ENCODE measurements around the gene MED12L. TPM values are rescaled to one million over a fixed set of nuclear protein-coding genes. Genes with fewer than 3 reads are reported as not detected.
"Not testable (repeated sequence)": the region's sequence is repeated elsewhere in the genome, so short reads cannot be mapped to it uniquely, and the experiment has no call there.

Gene MED12L, protein sequence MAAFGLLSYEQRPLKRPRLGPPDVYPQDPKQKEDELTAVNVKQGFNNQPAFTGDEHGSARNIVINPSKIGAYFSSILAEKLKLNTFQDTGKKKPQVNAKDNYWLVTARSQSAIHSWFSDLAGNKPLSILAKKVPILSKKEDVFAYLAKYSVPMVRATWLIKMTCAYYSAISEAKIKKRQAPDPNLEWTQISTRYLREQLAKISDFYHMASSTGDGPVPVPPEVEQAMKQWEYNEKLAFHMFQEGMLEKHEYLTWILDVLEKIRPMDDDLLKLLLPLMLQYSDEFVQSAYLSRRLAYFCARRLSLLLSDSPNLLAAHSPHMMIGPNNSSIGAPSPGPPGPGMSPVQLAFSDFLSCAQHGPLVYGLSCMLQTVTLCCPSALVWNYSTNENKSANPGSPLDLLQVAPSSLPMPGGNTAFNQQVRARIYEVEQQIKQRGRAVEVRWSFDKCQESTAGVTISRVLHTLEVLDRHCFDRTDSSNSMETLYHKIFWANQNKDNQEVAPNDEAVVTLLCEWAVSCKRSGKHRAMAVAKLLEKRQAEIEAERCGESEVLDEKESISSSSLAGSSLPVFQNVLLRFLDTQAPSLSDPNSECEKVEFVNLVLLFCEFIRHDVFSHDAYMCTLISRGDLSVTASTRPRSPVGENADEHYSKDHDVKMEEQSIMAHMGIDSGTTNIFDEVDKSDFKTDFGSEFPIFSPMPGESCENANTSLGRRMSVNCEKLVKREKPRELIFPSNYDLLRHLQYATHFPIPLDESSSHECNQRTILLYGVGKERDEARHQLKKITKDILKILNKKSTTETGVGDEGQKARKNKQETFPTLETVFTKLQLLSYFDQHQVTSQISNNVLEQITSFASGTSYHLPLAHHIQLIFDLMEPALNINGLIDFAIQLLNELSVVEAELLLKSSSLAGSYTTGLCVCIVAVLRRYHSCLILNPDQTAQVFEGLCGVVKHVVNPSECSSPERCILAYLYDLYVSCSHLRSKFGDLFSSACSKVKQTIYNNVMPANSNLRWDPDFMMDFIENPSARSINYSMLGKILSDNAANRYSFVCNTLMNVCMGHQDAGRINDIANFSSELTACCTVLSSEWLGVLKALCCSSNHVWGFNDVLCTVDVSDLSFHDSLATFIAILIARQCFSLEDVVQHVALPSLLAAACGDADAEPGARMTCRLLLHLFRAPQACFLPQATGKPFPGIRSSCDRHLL (N-terminal part only)
- total RNA-seq = 1.5 TPM

DNA sequence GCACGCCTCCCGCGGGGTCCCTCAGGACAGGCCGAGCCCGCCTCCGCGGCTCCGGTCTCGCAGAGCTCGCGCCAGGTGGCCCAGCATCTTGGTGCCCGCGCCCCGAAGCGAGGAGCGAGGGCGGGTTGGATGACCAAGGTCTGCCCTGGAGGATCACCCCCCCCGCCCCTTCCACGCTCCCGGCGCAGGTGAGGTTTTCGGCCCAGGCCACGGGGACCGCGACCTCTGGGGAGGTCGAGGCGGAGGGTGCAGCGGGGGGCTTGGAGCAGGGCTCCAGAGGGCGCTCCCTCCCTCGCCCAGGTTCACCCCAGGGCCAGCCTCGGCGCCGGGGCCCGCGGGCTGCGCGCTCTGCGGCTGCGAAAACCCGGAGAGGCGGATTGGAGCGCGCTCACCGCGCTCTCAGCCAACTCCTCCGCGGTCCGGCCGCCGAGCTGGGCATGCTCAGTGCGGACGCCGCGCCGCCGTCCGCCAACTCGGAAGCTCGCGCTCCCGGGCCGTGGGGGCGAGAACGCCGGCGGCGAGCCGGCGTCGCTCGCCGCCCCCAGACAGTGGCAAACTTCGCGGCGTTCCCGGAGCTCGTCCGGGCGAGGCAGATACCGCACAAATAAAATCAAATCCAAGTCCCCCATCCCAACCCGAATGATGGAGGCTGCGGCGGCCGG is at the start of gene MED12L:
MED12L (plus strand) TSS at position 438 of the 662 bp plus-strand sequence. CDS start 1,263 bp downstream, outside the sequence.
- DNase-seq = peak; percentile 19

DNA sequence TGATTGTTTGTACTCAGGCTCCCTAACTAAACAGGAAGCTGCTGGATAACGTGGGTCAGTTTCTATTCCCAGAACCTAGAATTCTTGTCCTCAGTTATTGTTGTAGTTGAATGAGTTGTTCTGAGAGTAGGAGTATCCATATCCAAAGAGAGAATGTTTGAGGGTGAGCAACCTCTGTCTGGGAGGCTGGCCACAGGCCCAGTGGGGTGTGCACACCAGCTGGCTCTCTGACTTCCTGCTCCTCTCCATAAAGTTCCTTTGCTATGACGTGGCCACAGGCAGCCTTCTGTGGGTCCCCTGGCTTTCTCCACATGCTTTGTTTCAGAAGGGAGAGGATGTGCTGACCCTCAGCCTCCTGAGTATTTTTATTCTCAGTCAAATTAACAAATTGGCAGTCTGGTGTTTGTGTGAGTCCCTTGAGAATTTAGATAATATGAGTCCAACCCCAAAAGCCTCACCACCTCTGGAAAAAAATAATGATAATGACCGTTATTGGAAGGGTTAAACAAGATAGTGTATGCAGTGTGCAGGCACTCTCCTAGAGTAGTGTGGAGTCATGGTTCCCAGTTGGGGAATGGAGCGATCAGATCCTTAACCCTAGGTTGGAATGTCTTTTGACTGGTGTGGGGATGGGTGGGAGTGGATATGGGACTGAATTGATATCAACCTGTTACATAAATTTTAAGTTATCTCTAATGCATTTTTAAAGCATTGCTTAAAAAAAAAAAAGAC is 47.6 kb upstream of the MED12L start:
- peak; percentile 53 for DNase-seq

DNA sequence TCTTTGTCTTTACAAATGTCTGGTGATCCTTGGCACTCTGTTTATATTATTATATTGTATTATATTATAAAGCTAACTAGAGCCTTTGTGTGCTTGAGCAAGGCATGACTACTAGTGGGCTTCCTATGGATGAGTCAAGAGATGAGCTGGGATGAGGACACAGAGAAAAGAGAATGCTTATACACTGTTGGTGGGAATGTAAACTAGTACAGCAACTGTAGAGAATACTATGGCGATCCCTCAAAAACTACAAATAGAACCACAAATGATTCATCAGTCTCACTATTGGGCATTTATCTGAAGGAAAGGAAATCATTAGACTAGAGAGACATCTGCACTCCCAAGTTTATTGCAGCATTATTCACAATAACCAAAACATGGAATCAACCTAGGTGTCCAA is 40.8 kb upstream of the MED12L start:
- no peak for DNase-seq

DNA sequence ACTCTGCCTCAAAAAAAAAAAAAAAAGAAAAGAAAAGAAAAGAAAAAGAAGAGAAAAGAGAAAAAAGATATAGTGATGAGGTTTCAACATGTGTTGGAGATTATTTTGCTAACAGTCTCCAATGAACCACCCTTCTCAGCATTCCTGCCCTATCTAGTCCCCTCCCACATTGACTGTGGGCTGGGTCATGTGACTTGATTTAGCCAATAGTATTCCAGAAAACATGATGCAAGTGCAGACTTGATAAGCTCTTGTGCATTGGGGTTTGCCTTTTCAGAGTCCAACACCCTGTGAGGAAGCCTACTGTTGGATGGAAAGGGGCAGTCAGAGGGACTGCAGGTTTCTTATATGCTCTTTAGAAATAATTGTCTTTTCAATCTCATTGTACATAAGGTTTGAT is 37.8 kb upstream of the MED12L start:
- no peak for DNase-seq

DNA sequence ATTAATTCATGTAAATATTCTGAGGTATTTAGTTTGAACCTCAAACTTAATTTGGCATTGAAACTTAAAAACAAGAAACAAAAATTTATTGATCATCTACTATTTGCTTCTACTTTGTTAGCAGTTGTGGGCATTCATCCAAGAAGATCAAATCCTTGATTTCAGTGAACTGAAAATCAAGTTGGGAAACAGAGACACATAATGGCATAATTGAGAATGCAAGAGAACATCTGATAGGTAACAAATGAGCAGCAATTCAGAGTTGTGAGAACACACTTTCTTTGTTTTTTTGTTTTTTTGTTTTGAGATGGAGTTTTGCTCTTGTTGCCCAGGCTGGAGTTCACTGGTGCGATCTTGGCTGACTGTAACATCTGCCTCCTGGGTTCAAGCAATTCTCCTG is 33.9 kb upstream of the MED12L start:
- no peak for DNase-seq

DNA sequence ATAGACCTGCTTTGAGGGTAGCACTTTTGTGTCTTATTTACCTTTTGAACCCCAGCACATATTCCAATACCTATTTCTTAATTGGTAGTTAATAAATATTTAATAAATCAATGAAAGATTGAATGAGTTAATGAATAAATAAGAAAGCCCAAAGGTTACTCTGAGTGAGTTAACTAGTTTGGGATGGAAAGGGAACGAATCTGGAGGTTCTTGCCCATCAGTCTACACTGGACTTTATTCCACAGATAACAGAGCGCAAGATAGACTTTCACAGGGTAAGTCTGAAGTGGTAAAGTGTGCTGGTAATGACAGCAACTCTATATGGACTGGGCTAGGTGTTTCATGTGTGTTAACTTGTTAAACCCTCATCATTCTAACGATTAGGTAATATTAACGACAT is 33.1 kb upstream of the MED12L start:
- DNase-seq = no peak

DNA sequence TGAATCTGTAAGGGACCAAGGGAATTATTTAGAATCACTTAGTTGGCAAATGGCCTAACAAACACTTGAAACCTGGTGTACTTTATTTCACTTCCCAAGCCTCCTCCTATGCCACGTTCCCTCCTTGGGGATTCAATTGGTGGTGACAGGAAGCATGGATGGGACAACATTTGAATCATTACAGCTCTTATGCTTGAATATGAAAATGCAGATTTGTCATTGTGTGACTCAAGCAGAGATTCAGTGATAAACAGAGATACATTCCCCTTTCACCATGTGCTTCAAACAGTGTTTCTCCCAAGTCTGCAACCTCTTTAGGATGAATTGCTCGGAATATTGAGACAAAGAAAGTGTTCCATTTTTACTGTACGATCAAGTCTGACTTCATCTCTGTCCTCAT is 32.7 kb upstream of the MED12L start:
- no peak for DNase-seq

DNA sequence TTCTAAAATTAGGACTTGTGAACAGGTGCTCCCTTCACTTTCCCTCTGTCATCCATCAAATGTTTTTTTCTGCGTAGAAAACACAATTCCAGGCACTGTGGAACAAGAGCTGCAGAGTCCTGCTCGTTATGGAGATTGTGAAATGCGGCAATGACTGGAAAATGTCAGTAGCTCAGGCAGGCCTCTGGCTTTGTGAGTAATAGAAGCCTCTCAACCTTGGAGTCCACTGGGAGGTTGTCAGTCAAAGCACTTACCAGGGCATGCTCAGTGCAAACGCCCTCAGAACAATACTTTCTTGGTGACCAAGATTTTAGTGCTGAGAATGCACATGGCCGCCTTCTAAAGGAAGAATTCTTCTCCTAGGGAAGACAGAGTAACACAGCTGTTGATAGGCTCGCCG is 26.7 kb upstream of the MED12L start:
- no peak for DNase-seq

DNA sequence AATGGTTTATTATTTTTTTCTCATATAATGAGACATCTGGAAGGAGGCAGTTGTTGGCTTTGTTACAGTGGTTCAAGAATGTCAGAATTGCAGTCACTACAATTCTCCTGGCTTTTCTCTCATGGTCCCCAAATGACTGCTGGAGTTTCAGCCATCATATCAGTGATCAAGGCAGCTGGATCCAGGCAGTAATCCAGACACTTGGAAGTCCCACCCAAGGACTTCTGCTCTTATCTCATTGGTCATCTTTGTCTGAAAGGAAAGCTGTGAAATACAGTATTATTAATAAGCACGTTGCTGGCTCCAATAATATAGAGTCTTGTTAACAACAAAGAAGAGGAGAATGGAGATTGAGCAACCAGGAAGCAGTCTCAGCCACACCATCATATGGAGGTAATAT is 22.9 kb upstream of the MED12L start:
- peak; percentile 94 for DNase-seq

DNA sequence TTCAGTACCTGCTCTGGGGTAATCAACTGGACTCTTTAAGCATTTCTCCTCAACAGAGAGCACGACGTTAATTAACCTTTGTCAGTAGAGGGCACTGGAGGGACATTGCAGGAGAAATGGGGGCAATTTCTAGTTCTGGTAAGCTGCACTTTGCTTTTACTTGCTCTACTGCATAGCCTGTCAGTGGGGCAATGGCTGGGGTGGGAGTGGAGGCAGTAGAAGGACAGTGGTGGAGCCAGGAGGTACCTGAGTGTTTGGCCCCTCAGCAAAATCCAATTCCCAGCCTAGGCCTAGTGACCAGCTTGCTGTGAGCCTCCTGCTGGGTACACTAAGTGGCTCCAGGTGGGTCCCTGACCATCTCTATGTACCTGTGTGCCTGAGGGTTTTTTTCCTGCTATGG is 18.3 kb upstream of the MED12L start:
- DNase-seq = no peak

DNA sequence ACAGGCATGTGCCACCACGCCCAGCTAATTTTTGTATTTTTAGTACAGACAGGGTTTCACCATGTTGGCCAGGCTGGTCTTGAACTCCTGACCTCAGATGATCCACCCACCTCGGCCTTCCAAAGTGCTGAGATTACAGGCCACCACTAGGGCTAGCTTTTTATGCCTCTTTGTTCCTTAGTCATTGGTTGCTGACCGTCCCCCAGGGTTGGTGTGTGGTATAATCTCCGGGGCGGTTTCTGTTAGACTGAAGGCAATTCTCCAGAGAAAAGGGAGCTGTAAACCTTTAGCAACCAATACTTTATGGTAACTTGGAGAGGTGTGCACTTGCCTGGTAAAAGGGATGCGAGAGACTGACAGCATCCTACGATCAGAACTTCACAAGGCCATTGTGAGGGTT is 12.6 kb upstream of the MED12L start:
- DNase-seq = not testable (repeated sequence)

DNA sequence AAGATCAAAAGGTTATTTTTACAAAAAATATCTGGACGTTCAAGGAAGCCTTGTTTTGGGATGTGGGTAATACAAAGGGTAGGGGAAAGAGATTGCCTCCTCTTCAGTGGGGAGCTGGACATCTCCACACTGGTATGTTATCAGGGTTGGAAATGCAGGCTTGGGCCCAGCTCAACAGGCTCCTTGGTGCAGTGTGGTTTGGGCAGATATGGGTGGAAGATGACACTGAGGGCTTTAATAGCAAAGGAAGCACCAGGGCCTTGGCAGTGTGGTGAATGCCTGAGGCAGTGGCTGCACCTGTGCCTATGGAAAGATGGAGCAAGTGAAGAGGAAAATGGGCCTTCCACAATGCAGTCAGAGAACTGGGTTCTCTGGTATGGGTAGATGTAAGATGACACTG is 11.2 kb upstream of the MED12L start:
- DNase-seq = no peak

DNA sequence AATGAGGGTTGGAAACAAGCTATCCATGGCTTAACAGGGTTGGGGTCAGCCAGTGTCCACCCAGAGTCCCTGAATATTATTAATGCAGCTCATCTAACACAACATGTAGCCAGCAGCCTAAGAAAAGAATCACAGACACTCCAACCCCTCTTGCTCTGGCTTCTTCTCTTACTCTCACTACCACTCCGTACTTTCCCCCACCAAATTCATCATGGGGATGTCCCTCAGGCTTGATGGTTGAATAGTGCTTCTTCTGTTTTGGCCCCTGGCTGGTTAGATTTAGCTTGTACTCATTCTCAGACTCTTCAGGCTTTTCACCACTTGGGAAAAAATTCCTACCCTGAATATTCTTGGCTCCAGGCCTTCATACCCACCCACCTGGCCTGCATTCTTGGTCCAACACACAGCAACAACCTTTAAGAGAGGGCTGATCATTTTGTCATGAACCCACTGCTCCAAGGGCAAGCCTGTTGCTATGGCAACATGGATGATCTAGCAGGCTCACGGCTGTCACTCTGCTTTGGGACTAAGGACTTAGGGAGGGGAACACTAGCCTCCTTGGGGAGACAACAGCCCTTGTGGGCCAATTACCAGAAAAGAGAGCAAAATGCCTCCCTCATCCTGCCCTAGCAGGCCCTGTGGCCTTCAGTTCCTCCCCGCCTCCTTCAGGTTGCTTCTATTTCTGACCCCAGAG is 9.4 kb upstream of the MED12L start:
- no peak for DNase-seq

DNA sequence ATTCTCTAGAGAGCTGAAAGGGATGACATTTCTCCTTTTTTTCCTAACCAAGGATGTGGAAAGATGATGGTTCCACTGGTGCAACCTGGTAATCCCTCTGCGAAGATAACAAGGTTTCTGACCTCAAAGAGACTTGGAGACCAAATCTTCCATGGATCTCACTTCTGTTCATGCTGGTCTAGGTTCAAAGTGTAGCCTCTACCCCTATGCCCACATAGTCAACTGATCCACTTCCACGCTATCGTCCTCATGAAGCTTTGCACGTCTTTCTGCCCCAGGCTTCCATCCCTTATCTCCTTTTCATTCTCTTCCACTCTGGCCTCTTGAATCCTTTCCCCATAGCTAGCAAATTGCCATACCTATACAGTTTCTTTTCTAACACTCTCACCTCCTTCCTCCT is 8.8 kb upstream of the MED12L start:
- no peak for DNase-seq

DNA sequence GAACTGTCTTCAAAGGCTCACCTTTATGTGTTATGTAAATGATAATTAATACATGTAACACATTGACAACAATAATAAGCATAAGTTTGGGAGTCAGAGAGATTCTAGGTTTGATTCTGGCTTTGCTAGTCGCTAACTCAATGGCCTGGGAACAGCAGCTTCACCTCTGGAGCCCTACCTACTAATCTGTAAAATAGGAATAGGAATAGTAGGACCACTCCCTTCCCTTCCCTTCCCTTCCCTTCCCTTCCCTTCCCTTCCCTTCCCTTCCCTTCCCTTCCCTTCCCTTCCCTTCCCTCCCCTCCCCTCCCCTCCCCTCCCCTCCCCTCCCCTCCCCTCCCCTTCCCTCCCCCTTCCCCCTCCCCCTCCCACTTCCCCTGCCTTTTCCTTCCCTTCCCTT is 4.4 kb upstream of the MED12L start:
- DNase-seq = not testable (repeated sequence)

DNA sequence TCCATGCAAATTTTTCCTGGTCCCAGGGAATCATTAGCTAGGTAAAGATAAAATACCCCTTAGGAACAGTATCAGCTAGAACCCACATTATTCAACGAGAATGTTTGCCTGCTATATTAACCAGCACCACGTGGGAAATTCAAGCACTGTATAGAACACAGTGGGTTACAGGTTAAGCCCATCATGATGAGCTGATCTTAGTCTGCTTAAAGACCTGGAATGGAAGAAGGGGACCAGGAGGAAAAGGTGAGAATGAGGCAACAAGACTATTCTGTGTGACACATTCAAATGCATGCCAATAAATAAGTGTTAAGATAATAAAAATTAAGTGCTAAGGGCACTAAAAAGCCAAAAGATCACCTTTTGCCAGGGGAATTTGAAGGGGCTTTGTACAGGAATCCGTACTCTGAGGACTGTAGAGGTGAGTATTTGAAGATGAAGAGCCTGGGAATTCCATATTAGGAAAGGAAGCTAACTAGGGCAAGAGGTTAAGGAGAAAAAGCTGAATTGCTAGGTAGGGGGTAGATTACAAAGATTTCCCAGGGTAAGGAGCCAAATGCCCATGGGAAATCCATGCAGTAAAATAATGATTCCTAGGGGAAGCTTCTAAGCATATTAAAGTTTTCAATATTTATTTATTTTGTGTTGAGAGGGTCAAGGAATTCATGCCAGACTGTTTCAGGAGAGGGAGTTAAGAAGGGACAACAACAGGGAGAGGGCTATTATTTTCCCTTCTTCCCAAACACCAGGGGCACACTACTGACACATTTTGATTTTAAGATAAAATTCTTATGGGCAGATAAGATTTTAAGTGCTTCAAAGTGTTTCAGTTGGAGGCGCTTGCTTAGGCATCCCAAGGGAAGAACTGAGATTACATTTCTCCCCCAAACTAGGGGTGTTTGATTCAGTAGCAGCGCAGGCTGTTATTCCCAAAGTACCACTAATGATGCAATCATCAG is 2.3 kb upstream of the MED12L start:
- no peak for DNase-seq

DNA sequence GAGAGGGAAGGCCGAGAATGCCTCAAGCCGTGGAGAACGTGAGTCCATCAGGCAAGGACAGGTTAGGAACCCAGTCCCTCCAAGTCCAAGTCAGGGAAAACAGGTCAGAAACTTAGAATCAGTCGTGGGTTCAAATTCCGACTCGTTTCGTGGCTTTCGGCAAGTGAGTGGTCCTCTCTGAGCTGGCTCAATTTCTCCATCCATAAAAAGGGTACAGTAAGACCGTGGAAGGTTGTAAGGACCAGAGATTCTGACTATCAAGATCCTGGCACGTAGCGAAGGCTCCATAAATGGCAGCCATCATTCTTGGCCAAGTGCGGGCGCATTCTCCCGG is 604 bp upstream of the MED12L start:
- DNase-seq = no peak

DNA sequence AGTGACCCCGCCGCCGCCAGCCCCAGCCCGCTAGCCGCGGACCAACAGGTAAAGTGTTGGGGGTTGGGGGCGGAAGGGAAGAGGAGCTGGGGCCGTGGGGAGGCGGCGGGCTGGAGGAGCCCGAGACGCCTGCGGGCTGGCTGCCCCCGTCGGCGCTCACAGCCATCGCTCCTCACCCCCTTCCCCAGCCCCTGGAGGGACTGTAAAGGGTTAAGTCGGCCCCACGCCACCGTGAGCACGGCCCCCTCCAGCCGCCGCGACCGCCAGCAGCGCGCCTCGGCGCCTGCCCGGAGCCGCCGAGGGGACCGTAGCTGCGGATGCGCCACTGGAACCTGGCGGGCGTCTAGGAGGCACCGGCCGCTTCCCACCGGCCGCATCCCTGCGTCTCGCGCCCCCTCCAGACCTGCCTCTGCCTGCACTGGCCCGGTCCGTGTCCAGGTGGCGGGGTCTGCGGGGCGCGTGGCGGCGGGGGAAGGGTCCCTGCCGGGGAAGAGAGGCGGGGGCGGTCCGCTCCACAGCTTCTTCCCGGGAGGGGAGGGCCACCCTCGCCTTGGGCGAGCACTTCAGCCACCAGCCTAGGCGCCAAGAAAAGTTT is 522 bp downstream of the MED12L start:
- no peak for DNase-seq

Measured in skin of body (tissue), 2 donors.